K562 (cell line): ENCODE results near the gene INPPL1. TPM values are rescaled to one million over a fixed set of nuclear protein-coding genes. Genes with fewer than 3 reads are reported as not detected.
A peak's percentile ranks its signal among the peaks of the same experiment; 100 is the strongest.

ENCODE experiments used
- CEBPB ChIP-seq: fragments of 450-650 bp; IDR thresholded peaks from 2 replicates; pipeline ENCODE4 v1.6.1; 2016; ENCODE audit warnings: missing genetic modification characterization, missing compliant biosample characterization
- CLOCK ChIP-seq: fragments of 250-450 bp; sonication (Bioruptor Pico); IDR thresholded peaks from 2 replicates; pipeline ENCODE4 v1.4.0; 2020; ENCODE audit warnings: mild to moderate bottlenecking, moderate library complexity, borderline replicate concordance
- CUX1 ChIP-seq: fragments of 200-800 bp; sonication (Bioruptor generic); IDR thresholded peaks from 2 replicates; pipeline ENCODE4 v1.6.1; 2016; ENCODE audit warnings: missing genetic modification characterization, missing compliant biosample characterization
- IFI16 ChIP-seq: fragments of 250-450 bp; sonication (Bioruptor Pico); IDR thresholded peaks from 2 replicates; pipeline ENCODE4 v2.1.2; 2022; ENCODE audit warnings: mild to moderate bottlenecking, inconsistent platforms
- ILK ChIP-seq: fragments of 450-650 bp; IDR thresholded peaks from 2 replicates; pipeline ENCODE4 v1.6.1; 2016; ENCODE audit warnings: missing genetic modification characterization, low read depth, mild to moderate bottlenecking, missing compliant biosample characterization, moderate library complexity, borderline replicate concordance
- MCM5 ChIP-seq: fragments of 450-650 bp; IDR thresholded peaks from 2 replicates; pipeline ENCODE4 v1.6.1; 2016; ENCODE audit warnings: low read depth
- RFX1 ChIP-seq: fragments of 450-650 bp; IDR thresholded peaks from 2 replicates; pipeline ENCODE4 v1.6.1; 2016; ENCODE audit warnings: mild to moderate bottlenecking, moderate library complexity
- THRA ChIP-seq: fragments of 450-650 bp; IDR thresholded peaks from 2 replicates; pipeline ENCODE4 v1.6.1; 2017; ENCODE audit warnings: mild to moderate bottlenecking, moderate library complexity
- ZBTB33 ChIP-seq: sonication (generic); formaldehyde crosslinking; IDR thresholded peaks from 2 replicates; pipeline ENCODE4 v1.8.1; 2023; ENCODE audit warnings: mild to moderate bottlenecking, missing genetic modification reagents
- ZNF384 ChIP-seq: IDR thresholded peaks from 2 replicates; pipeline ENCODE4 v1.6.1; 2012; ENCODE audit warnings: low read depth, low read length, improper control_type of control experiment
- polyA plus RNA-seq, 8 experiments: library from polyadenylated mRNA; depleted of rRNA in 4 of 8; stranded (reverse) in 5 of 8; unstranded in 3 of 8; fragments of >200 nt; fragmentation: Nextera tagmentation in 2 of 8; fragmentation: Illumina TruSeq in 1 of 8; extraction: Ambion mirVana in 2 of 8; extraction: Trizol in 1 of 8; gene quantifications; 2 replicates each; pipeline versions ENCODE4 v1.2.1 to v1.2.3, GENCODE V29; 2011 to 2014; ENCODE audit warnings: inconsistent platforms in 1 of 8, missing spikeins in 1 of 8
- total RNA-seq, 7 experiments: library from RNA; depleted of rRNA in 6 of 7; stranded (reverse); fragments of >200 nt in 6 of 7; fragmentation: Illumina TruSeq in 2 of 7; extraction: Trizol in 2 of 7; gene quantifications; 2 replicates each; pipeline versions ENCODE4 v1.2.1 to v1.2.3, GENCODE V29; 2011 to 2021; ENCODE audit warnings: low replicate concordance in 1 of 7

INPPL1 gene
- total and polyA plus RNA-seq, 9 of the 15 experiments (the other 6 are each of a cell fraction or from before 2014, with no cell fraction given) = 0.55 to 137 (median 61.6) TPM

GRCh38 chr11:72223615-72224563 is 678 bp upstream of the INPPL1 start (continued):
- no peak for TF ChIP-seq ZNF384
- no peak for TF ChIP-seq RFX1
- TF ChIP-seq MCM5 = no peak
- no peak for TF ChIP-seq THRA
- no peak for TF ChIP-seq CUX1 (CRISPR knock-in tag)
- no peak for TF ChIP-seq ILK (tag)
- peak; percentile 40; the same call in 1 of the 2 replicates for TF ChIP-seq ZBTB33 (CRISPR knock-in tag)
- TF ChIP-seq CLOCK (CRISPR knock-in tag) = no peak
- TF ChIP-seq CEBPB (tag) = no peak
- TF ChIP-seq IFI16 (CRISPR knock-in tag) = no peak
